ENCODE data around the gene KDM4B.

The KDM4B gene

GRCh38 chr19:5128251-5128935 lies 159.5 kb downstream of the KDM4B start:
- ChIA-PET POLR2A (interaction anchor here (0.6 kb wide), 1 partner anchor 28 kb away, joined by 3 read pairs; no protein-coding TSS in a partner anchor), CTCF (interaction anchor here (0.8 to 2.2 kb wide), 4 partner anchors 10 to 229 kb away, joined by 3 to 6 read pairs (median 4); no protein-coding TSS in a partner anchor)
- TF ChIP-seq CTCF (IDR thresholded peaks at IDR 0.05; ENCODE audit: control extremely low read depth, extremely low read depth, low read depth, missing control alignments): no peak
- DNase-seq (ENCODE audit: extremely low spot score): no peak

- TF ChIP-seq CTCF (IDR thresholded peaks at IDR 0.05; ENCODE audit: control extremely low read depth, extremely low read depth, low read depth, missing control alignments): no peak
- DNase-seq (ENCODE audit: extremely low spot score): no peak
- POLR2A ChIA-PET: no interaction called here
- CTCF ChIA-PET: interaction anchor here (2.2 kb wide), 1 partner anchor 21 kb away, joined by 6 read pairs; no protein-coding TSS in a partner anchor
Measured at GRCh38 chr19:5128936-5129389, 160.1 kb downstream of the KDM4B start.

GRCh38 chr19:5129691-5130090 lies 160.8 kb downstream of the KDM4B start:
- no peak for DNase-seq (ENCODE audit: extremely low spot score)
- CTCF ChIA-PET: interaction anchor here (2.2 kb wide), 1 partner anchor 20 kb away, joined by 6 read pairs; no protein-coding TSS in a partner anchor
- POLR2A ChIA-PET: no interaction called here
- no peak for TF ChIP-seq CTCF (IDR thresholded peaks at IDR 0.05; ENCODE audit: control extremely low read depth, extremely low read depth, low read depth, missing control alignments)

DNA sequence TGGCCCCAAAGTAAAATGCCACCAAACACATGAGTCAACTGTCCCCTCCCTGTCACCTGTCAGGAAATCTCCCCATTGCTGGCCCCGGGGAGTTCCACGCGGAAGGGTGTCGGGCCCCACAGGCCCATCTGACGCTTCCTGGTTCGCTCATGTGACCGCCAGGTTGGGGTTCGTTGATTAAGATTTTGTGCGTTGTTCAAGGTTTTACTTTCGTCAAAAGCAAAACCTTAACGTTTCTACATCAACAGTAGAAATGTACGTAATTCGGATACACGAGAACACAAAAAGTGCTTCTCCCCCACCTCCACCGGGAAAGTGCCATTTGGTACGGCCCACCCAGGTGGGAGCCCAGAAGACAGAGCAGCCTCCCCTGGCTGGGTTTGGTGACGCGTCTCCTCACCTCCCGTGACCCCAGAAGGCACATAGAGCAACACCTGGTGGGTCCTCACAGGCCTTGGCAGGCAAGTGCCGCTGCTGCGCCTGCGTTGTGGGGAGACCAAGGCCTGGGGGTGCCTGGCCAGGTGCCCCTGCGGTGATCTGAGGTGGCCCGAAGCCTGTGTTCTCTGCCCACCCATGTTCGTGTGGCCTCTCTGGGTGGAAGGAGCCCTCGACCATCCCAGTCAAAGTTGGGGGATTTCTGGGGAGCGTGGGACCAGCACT lies 161.6 kb downstream of the KDM4B start:
- TF ChIP-seq CTCF (IDR thresholded peaks at IDR 0.05; ENCODE audit: control extremely low read depth, extremely low read depth, low read depth, missing control alignments): no peak
- POLR2A ChIA-PET: no interaction called here
- CTCF ChIA-PET: interaction anchor here (0.6 to 1.9 kb wide), 6 partner anchors 12 to 260 kb away, joined by 3 to 8 read pairs (median 3); no protein-coding TSS in a partner anchor

GRCh38 chr19:5131031-5131505 lies 162.2 kb downstream of the KDM4B start:
- TF ChIP-seq CTCF (IDR thresholded peaks at IDR 0.05; ENCODE audit: control extremely low read depth, extremely low read depth, low read depth, missing control alignments): peak; percentile 39
- ChIA-PET CTCF (interaction anchor here (0.6 to 1.9 kb wide), 8 partner anchors 9 to 260 kb away, joined by 3 to 8 read pairs (median 3); no protein-coding TSS in a partner anchor), POLR2A (interaction anchor here (0.5 to 0.7 kb wide), 3 partner anchors 17 to 1408 kb away, joined by 3 to 5 read pairs (median 5); partner anchors contain the start of gene SAFB)
- DNase-seq (ENCODE audit: extremely low spot score): peak; percentile 90

More for the DNA sequence above, 161.6 kb downstream of the KDM4B start:
- DNase-seq (ENCODE audit: extremely low spot score): peak; percentile 82

GRCh38 chr19:5131506-5132205 lies 162.7 kb downstream of the KDM4B start:
- ChIA-PET POLR2A (interaction anchor here (0.5 to 0.7 kb wide), 3 partner anchors 17 to 1408 kb away, joined by 3 to 5 read pairs (median 5); partner anchors contain the start of gene SAFB), CTCF (interaction anchor here (0.8 to 1.9 kb wide), 6 partner anchors 10 to 261 kb away, joined by 3 to 8 read pairs (median 4); no protein-coding TSS in a partner anchor)
- DNase-seq (ENCODE audit: extremely low spot score): peak; percentile 77
- TF ChIP-seq CTCF (IDR thresholded peaks at IDR 0.05; ENCODE audit: control extremely low read depth, extremely low read depth, low read depth, missing control alignments): no peak
